Right lobe of liver (tissue), 4 donors: Measurements from ENCODE around the gene ADGRA1.

Source experiments
- CTCF ChIP-seq, 4 donors: fragments of 200-600 bp in 3 of 4; fragments of 450-650 bp in 1 of 4; IDR thresholded peaks; one replicate each; pipeline versions ENCODE4 v1.5.1 to v1.8.0; 2016 to 2022; ENCODE audit warnings: antibody characterized with exemption in 4 of 4, mild to moderate bottlenecking in 2 of 4
- POLR2A ChIP-seq: fragments of 450-650 bp; IDR thresholded peaks from one replicate; pipeline ENCODE4 v1.6.1; 2017; ENCODE audit warnings: antibody characterized with exemption, mild to moderate bottlenecking
- donor health status: DM: no; HTN: no; CAD: no.
- donor health status: DM: no; HTN: no; CAD: no.
- donor health status: DM: no; HTN: yes; CAD: no.

DNA sequence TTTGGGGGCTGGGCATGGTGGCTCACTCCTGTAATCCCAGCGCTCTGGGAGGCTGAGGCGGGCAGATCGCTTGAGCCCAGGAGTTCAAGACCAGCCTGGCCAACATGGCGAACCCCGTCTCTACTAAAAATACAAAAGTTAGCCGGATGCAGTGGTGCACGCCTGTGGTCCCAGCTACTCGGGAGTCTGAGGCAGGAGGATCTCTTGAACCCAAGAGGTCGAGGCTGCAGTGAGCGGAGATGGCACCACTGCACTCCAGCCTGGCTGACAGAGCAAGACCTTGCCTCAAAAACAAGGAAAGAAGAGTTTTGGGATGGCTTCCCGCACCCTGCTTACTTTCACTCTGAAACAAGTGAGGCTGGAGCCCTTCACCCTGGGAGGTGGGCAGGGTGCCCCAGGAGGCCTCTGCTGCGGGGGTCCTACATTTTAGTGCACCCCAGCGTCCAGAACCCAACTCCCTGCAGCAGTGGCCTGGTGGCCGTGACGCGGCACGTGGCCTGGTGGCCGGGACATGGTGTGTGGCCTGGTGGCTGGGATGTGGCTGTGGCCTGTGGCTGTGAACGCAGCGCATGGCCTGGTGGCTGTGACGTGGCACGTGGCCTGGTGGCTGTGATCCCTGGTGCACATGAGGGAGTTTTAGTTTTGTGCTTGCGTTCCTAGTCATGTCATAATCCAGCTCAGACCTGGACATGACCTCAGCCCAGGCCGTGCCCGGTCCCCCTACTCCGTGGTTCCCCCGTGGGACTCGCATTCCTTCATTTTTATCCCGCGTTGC lies 81.6 kb downstream of the ADGRA1 start:
- TF ChIP-seq CTCF (IDR thresholded peaks at IDR 0.05) (no peak), POLR2A (no peak)
